ENCODE data around the gene ASB2. TPM values are rescaled to one million over a fixed set of nuclear protein-coding genes. Genes with fewer than 3 reads are reported as not detected.

ASB2 gene
- total and polyA plus RNA-seq, 2 donors (not counting 1 experiment from before 2014, with no cell fraction given) = 0.99 to 1.5 TPM

- no peaks in the 10 kb centered on the region for H4K20me1 ChIP-seq (ENCODE audit: control insufficient read depth, extremely low read depth, insufficient read depth, low read length)
- peaks cover 4% of the 10 kb centered on the region for H3K4me1 ChIP-seq (ENCODE audit: control insufficient read depth, extremely low read depth, insufficient read depth, low read length)
- H3K27ac ChIP-seq (ENCODE audit: insufficient read depth, low read length) = no peak overlapping the region
- no peak overlapping the region for H3K9ac ChIP-seq (ENCODE audit: insufficient read depth, low read length)
- DNase-seq (ENCODE audit: low read depth in 2 of 2) = peak; percentile 24 to 97
- no peak overlapping the region for H3K4me2 ChIP-seq (ENCODE audit: extremely low read depth, insufficient read depth, low read length)
- no peak overlapping the region for H2AFZ ChIP-seq (ENCODE audit: low read length)
- H3K79me2 ChIP-seq (ENCODE audit: control insufficient read depth, insufficient read depth, low read length) = no peaks in the 10 kb centered on the region
- TF ChIP-seq EZH2 (IDR thresholded peaks at IDR 0.05; ENCODE audit: low read length, missing control alignments) (no peak), CTCF (conservative IDR thresholded peaks at IDR 0.05 in 1 of 2, IDR thresholded peaks at IDR 0.05 in 1 of 2; ENCODE audit: low read depth in 1 of 2, low read length in 2 of 2) (peak; percentile 20 to 34)
- H3K9me3 ChIP-seq (ENCODE audit: control insufficient read depth, insufficient read depth, low read depth, low read length) = no peaks in the 10 kb centered on the region
- no peaks in the 10 kb centered on the region for H3K27me3 ChIP-seq (ENCODE audit: control insufficient read depth, insufficient read depth, low read length)
- no peak overlapping the region for H3K4me3 ChIP-seq (replicated peaks in 1 of 4; ENCODE audit: control extremely low read depth in 1 of 4, insufficient read depth in 1 of 4, low read depth in 3 of 4, low read length in 4 of 4)
- H3K36me3 ChIP-seq (ENCODE audit: control insufficient read depth, insufficient read depth, low read length) = no peaks in the 10 kb centered on the region
These were observed 8.6 kb upstream of the ASB2 start for GRCh38 chr14:93984987-93985410.

- H3K79me2 ChIP-seq (ENCODE audit: control insufficient read depth, insufficient read depth, low read length) = no peaks in the 10 kb centered on the region
- TF ChIP-seq CTCF (conservative IDR thresholded peaks at IDR 0.05 in 1 of 2, IDR thresholded peaks at IDR 0.05 in 1 of 2; ENCODE audit: low read depth in 1 of 2, low read length in 2 of 2) (no peak), EZH2 (IDR thresholded peaks at IDR 0.05; ENCODE audit: low read length, missing control alignments) (no peak)
- no peaks in the 10 kb centered on the region for H3K36me3 ChIP-seq (ENCODE audit: control insufficient read depth, insufficient read depth, low read length)
- H3K4me2 ChIP-seq (ENCODE audit: extremely low read depth, insufficient read depth, low read length) = no peak overlapping the region
- H4K20me1 ChIP-seq (ENCODE audit: control insufficient read depth, extremely low read depth, insufficient read depth, low read length) = no peaks in the 10 kb centered on the region
- no peaks in the 10 kb centered on the region for H3K27me3 ChIP-seq (ENCODE audit: control insufficient read depth, insufficient read depth, low read length)
- no peak overlapping the region for H3K4me3 ChIP-seq (replicated peaks in 1 of 4; ENCODE audit: control extremely low read depth in 1 of 4, insufficient read depth in 1 of 4, low read depth in 3 of 4, low read length in 4 of 4)
- no peak overlapping the region for H2AFZ ChIP-seq (ENCODE audit: low read length)
- H3K4me1 ChIP-seq (ENCODE audit: control insufficient read depth, extremely low read depth, insufficient read depth, low read length) = peaks cover 4% of the 10 kb centered on the region
- DNase-seq (ENCODE audit: low read depth in 2 of 2) = peak in 1 of 2 donors; percentile 69
- H3K9me3 ChIP-seq (ENCODE audit: control insufficient read depth, insufficient read depth, low read depth, low read length) = no peaks in the 10 kb centered on the region
- H3K9ac ChIP-seq (ENCODE audit: insufficient read depth, low read length) = no peak overlapping the region
- no peak overlapping the region for H3K27ac ChIP-seq (ENCODE audit: insufficient read depth, low read length)
These were observed 7.7 kb upstream of the ASB2 start for GRCh38 chr14:93984070-93984469.

- H3K4me3 ChIP-seq (replicated peaks in 1 of 4; ENCODE audit: control extremely low read depth in 1 of 4, insufficient read depth in 1 of 4, low read depth in 3 of 4, low read length in 4 of 4) = no peak overlapping the region
- H3K27ac ChIP-seq (ENCODE audit: insufficient read depth, low read length) = no peak overlapping the region
- no peak for TF ChIP-seq CTCF (conservative IDR thresholded peaks at IDR 0.05 in 1 of 2, IDR thresholded peaks at IDR 0.05 in 1 of 2; ENCODE audit: low read depth in 1 of 2, low read length in 2 of 2)
- no peak overlapping the region for H3K9ac ChIP-seq (ENCODE audit: insufficient read depth, low read length)
- H3K4me1 ChIP-seq (ENCODE audit: control insufficient read depth, extremely low read depth, insufficient read depth, low read length) = peaks cover 4% of the 10 kb centered on the region
- no peaks in the 10 kb centered on the region for H3K36me3 ChIP-seq (ENCODE audit: control insufficient read depth, insufficient read depth, low read length)
- no peaks in the 10 kb centered on the region for H3K79me2 ChIP-seq (ENCODE audit: control insufficient read depth, insufficient read depth, low read length)
- no peak for DNase-seq (ENCODE audit: low read depth in 2 of 2)
- H2AFZ ChIP-seq (ENCODE audit: low read length) = no peak overlapping the region
- no peaks in the 10 kb centered on the region for H4K20me1 ChIP-seq (ENCODE audit: control insufficient read depth, extremely low read depth, insufficient read depth, low read length)
- no peak overlapping the region for H3K4me2 ChIP-seq (ENCODE audit: extremely low read depth, insufficient read depth, low read length)
- H3K27me3 ChIP-seq (ENCODE audit: control insufficient read depth, insufficient read depth, low read length) = no peaks in the 10 kb centered on the region
- no peaks in the 10 kb centered on the region for H3K9me3 ChIP-seq (ENCODE audit: control insufficient read depth, insufficient read depth, low read depth, low read length)
These were observed 6.0 kb upstream of the ASB2 start for GRCh38 chr14:93982230-93983007.
